HepG2 (cell line): ENCODE measurements around the gene XPO5. TPM values are rescaled to one million over a fixed set of nuclear protein-coding genes. Genes with fewer than 3 reads are reported as not detected.

Source experiments
- ATAC-seq: fragments of 200-7000 bp; cut with Tn5 transposase; 3 replicates; pipeline ENCODE4 v1.9.1; 2020; ENCODE audit warnings: mild to moderate bottlenecking, moderate library complexity
- BruUV-seq: library from RNA; stranded (reverse); fragments of 400-500 nt; replicated peaks from 2 replicates; lab custom pipeline; 2021; lab: Mats Ljungman, UMichigan
- CTCF ChIA-PET: fragments of 300-600 bp; formaldehyde crosslinking; extraction: SDS; loops from one replicate; lab custom pipeline; 2021; ENCODE audit warnings: low total read pairs, inconsistent platforms, low intra/inter-chr PET ratio; lab: Yijun Ruan, JAX
- POLR2A ChIA-PET: fragments of 350-600 bp; sonication (Branson Sonifier 250); formaldehyde crosslinking; loops from one replicate; lab custom pipeline; 2020; ENCODE audit warnings: antibody characterized with exemption, inconsistent platforms; lab: Yijun Ruan, JAX
- DNase-seq: peaks from one replicate; pipeline ENCODE4 v3.0.0-alpha.2; 2015; ENCODE audit warnings: low spot score
- FAIRE-seq: peaks from 3 replicates; lab custom pipeline; 2011; peaks lifted over from hg19 to GRCh38; lab: Jason Lieb, UNC
- H2AFZ ChIP-seq: one replicate; pipeline ENCODE4 v1.6.1; 2011; ENCODE audit warnings: low read length, inconsistent platforms
- H3K27ac ChIP-seq: fragments of 300-600 bp; 3 replicates; pipeline ENCODE4 v1.8.0; 2011; ENCODE audit warnings: mixed run types, mild to moderate bottlenecking, mixed read lengths, low read length, inconsistent platforms; ENCODE audit not compliant: insufficient read depth; ENCODE audit errors: extremely low read length
- H3K27me3 ChIP-seq, 2 experiments: fragments of 200-600 bp in 1 of 2; 2 replicates in 1 of 2; 3 replicates in 1 of 2; pipeline versions ENCODE4 v1.6.0 to v1.8.0; 2011; ENCODE audit warnings: low read length in 2 of 2, mild to moderate bottlenecking in 2 of 2, moderate library complexity in 2 of 2, inconsistent platforms in 1 of 2; ENCODE audit not compliant: insufficient read depth in 2 of 2, control insufficient read depth in 1 of 2
- H3K36me3 ChIP-seq, 2 experiments: fragments of 200-600 bp in 1 of 2; replicated peaks in 1 of 2; 2 replicates in 1 of 2; 3 replicates in 1 of 2; pipeline versions ENCODE4 v1.5.1 to v1.8.0; 2011; ENCODE audit warnings: low read length in 2 of 2, inconsistent platforms in 1 of 2; ENCODE audit not compliant: insufficient read depth in 2 of 2, control insufficient read depth in 1 of 2
- H3K4me1 ChIP-seq: 2 replicates; pipeline ENCODE4 v1.5.1; 2012; ENCODE audit warnings: low read length, inconsistent platforms; ENCODE audit not compliant: insufficient read depth
- H3K4me2 ChIP-seq: 2 replicates; pipeline ENCODE4 v1.6.0; 2011; ENCODE audit warnings: low read depth, low read length, inconsistent platforms
- H3K4me3 ChIP-seq, 3 experiments: fragments of 200-600 bp in 1 of 3; sonication (generic), shearing (Covaris generic) in 1 of 3; replicated peaks in 1 of 3; 2 replicates each; pipeline ENCODE4 v1.5.1; 2011 to 2016; ENCODE audit warnings: low read length in 3 of 3, inconsistent platforms in 2 of 3, low read depth in 2 of 3, mild to moderate bottlenecking in 2 of 3, control low read depth in 1 of 3, mixed read lengths in 1 of 3; ENCODE audit not compliant: insufficient read depth in 1 of 3
- H3K79me2 ChIP-seq: one replicate; pipeline ENCODE4 v1.6.1; 2011; ENCODE audit warnings: low read length, inconsistent platforms; ENCODE audit not compliant: insufficient read depth
- H3K9ac ChIP-seq: 2 replicates; pipeline ENCODE4 v1.6.0; 2011; ENCODE audit warnings: mild to moderate bottlenecking, low read depth, low read length, inconsistent platforms; ENCODE audit not compliant: insufficient read depth
- H3K9me3 ChIP-seq: 2 replicates; pipeline ENCODE4 v1.5.1; 2012; ENCODE audit warnings: mild to moderate bottlenecking, low read length
- H4K20me1 ChIP-seq: 2 replicates; pipeline ENCODE4 v1.6.0; 2011; ENCODE audit warnings: inconsistent platforms, mild to moderate bottlenecking, low read length, moderate library complexity; ENCODE audit not compliant: insufficient read depth
- BHLHE40 ChIP-seq: IDR thresholded peaks from 2 replicates; pipeline ENCODE4 v1.6.1; 2011; ENCODE audit warnings: low read length, improper control_type of control experiment
- EZH2 ChIP-seq: conservative IDR thresholded peaks from 2 replicates; pipeline ENCODE4 v1.6.1; 2012; ENCODE audit warnings: mild to moderate bottlenecking, low read depth, low read length, moderate library complexity
- POLR2G ChIP-seq: fragments of 200-400 bp; formaldehyde crosslinking; IDR thresholded peaks from 2 replicates; pipeline ENCODE4 v1.6.1; 2018; ENCODE audit warnings: mild to moderate bottlenecking, low read depth, low read length, moderate library complexity
- RBFOX2 ChIP-seq: fragments of 200-400 bp; formaldehyde crosslinking; IDR thresholded peaks from 2 replicates; pipeline ENCODE4 v1.6.1; 2017; ENCODE audit warnings: low read depth, mild to moderate bottlenecking, low read length
- SCMH1 ChIP-seq: sonication (generic); formaldehyde crosslinking; IDR thresholded peaks from 2 replicates; pipeline ENCODE4 v1.9.0; 2021; ENCODE audit warnings: missing genetic modification reagents, mild to moderate bottlenecking, borderline replicate concordance
- SUZ12 ChIP-seq: fragments of 150-350 bp; IDR thresholded peaks from 2 replicates; pipeline ENCODE4 v1.6.1; 2014; ENCODE audit warnings: low read depth, low read length
- ZBTB42 ChIP-seq: sonication (generic); formaldehyde crosslinking; IDR thresholded peaks from 2 replicates; pipeline ENCODE4 v1.5.0; 2020; ENCODE audit warnings: mild to moderate bottlenecking, missing genetic modification reagents
- WGBS: methylation state at CpG from one replicate; pipeline ENCODE4 v1.1.6; 2017; ENCODE audit warnings: low lambda C conversion rate; 5-methylcytosine and 5-hydroxymethylcytosine counted together
- in situ Hi-C: cut with HindIII; loops from 2 replicates; pipeline ENCODE4 v1.10.0; 2017; ENCODE audit warnings: low pct_unique_long_range_greater_than_20kb; ENCODE audit not compliant: extremely low pct_ligation_motif_present
- intact Hi-C: fragments of 100-400 bp; cut with micrococcal nuclease; formaldehyde crosslinking; loops from one replicate; pipeline ENCODE4 v1.10.0; 2022; ENCODE audit not compliant: unreplicated experiment
- polyA plus RNA-seq, 8 experiments: library from polyadenylated mRNA; depleted of rRNA in 3 of 8; stranded (reverse) in 7 of 8; unstranded in 1 of 8; fragments of >200 nt; fragmentation: Illumina TruSeq in 4 of 8; extraction: Trizol in 4 of 8; gene quantifications; 2 replicates each; pipeline versions ENCODE4 v1.2.1 to v1.2.3, GENCODE V29; 2011 to 2016; ENCODE audit warnings: low read depth in 4 of 8, missing spikeins in 1 of 8, mixed read lengths in 1 of 8; ENCODE audit not compliant: insufficient read depth in 1 of 8
- total RNA-seq, 5 experiments: library from RNA; depleted of rRNA; stranded (reverse); fragments of >200 nt; fragmentation: Illumina TruSeq; extraction: Trizol; gene quantifications; 2 replicates each; pipeline ENCODE4 v1.2.3, GENCODE V29; 2016; ENCODE audit warnings: low read depth in 1 of 5
- TF ChIP-seq, protein P1 (sequence below): sonication (generic); formaldehyde crosslinking; IDR thresholded peaks from 2 replicates; pipeline ENCODE4 v1.8.1; 2023; ENCODE audit warnings: missing genetic modification reagents, inconsistent platforms, borderline replicate concordance

The XPO5 gene
- total and polyA plus RNA-seq, 2 of the 13 experiments (the other 11 are each of a cell fraction or from before 2014, with no cell fraction given): 52.2 to 68.0 TPM

DNA sequence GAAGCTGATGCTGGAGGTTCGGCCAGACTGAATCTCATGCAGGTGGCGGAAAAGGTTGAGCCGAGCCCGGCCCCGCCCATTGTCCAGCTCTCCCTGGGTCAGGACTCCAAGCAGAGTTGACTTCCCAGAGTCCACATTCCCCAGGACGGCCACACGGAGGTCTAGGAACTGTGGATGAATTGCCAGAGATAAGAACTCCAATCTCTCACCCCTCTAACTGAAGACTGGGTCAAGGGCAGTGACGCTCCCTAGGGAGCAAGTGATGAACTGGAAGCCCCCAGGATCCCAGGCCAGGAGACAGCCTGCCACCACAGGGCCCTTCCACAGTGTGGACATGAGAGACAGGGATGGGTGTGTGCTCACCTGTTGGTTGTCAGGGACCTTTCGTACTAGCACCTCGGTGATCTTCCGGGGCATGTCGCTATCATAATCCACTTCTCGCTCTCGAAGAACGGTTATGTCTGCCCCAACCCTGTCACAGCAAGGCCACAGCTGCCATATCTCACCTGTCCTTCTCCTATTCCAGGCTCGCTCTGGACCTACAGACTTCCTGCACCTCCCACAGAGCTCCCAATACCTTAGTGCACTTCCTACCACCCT lies 49.7 kb upstream of the XPO5 start:
- H3K9ac ChIP-seq: no peak overlapping the region
- H3K4me1 ChIP-seq: peaks cover 29% of the 10 kb centered on the region
- ATAC-seq: no peak
- no peak overlapping the region for H3K4me3 ChIP-seq
- no peaks in the 10 kb centered on the region for H4K20me1 ChIP-seq
- H2AFZ ChIP-seq: no peak overlapping the region
- no peaks in the 10 kb centered on the region; a peak in 1 of 5 replicates for H3K27me3 ChIP-seq
- TF ChIP-seq POLR2G (peak; percentile 28; the same call in 1 of the 2 replicates), SCMH1 (no peak), BHLHE40 (no peak)
- FAIRE-seq: no peak
- peaks cover 44 to 57% of the 10 kb centered on the region in 2 experiments for H3K36me3 ChIP-seq
- peaks cover 17% of the 10 kb centered on the region for H3K79me2 ChIP-seq
- intact Hi-C loops (loop anchor here (5.0 kb wide), 1 partner anchor 453 kb away; the partner anchor contains the start of gene SRF), in situ Hi-C loops (no loop called here)
- ChIA-PET CTCF (no interaction called here), POLR2A (interaction anchor here (0.5 to 2.7 kb wide), 5 partner anchors 8 to 302 kb away, joined by 3 to 32 read pairs (median 10); partner anchors contain the start of gene MAD2L1BP)
- no peak for DNase-seq
- no TSS peak for BruUV-seq
- no peak overlapping the region for H3K27ac ChIP-seq
- H3K9me3 ChIP-seq: no peaks in the 10 kb centered on the region
- 96% methylated on average over 16 of the region's 16 CpGs for WGBS
- H3K4me2 ChIP-seq: no peak overlapping the region

DNA sequence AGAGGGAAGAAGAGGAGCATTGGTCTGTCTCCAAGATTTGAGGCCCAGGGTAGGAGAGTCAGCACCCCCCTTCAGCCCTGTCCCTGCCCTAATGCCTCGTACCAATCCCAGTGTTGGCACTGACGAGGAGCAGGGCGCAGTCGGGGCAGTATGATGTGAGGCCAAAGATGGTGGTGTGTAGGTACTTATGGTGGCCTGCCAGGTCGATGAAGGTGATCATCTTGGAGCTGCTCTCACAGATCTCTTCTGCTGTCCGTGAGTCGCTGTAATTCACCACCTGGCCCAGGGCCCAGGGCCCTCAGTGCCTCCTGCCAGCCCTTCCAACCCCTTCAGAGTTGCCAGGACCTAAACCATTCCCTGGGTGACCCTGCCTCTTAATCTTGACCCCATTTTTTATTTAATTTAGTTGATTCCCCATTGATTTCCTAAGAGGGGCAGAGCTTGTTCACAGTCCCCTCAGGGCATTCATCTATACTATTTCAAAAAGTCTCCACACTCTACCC lies 49.0 kb upstream of the XPO5 start:
- peaks cover 44 to 61% of the 10 kb centered on the region in 2 experiments for H3K36me3 ChIP-seq
- H3K4me1 ChIP-seq: peaks cover 24% of the 10 kb centered on the region
- H3K4me2 ChIP-seq: no peak overlapping the region
- no peaks in the 10 kb centered on the region for H4K20me1 ChIP-seq
- BruUV-seq: no TSS peak
- ATAC-seq (no peak), DNase-seq (no peak), FAIRE-seq (no peak)
- no peak overlapping the region for H3K4me3 ChIP-seq
- no peak overlapping the region for H3K27ac ChIP-seq
- WGBS: 95% methylated on average over 7 of the region's 7 CpGs
- H3K9ac ChIP-seq: no peak overlapping the region
- intact Hi-C loops: loop anchor here (5.0 kb wide), 1 partner anchor 453 kb away; the partner anchor contains the start of gene SRF
- in situ Hi-C loops: no loop called here
- peaks cover 17% of the 10 kb centered on the region for H3K79me2 ChIP-seq
- H3K27me3 ChIP-seq: no peaks in the 10 kb centered on the region; a peak in 1 of 5 replicates
- H3K9me3 ChIP-seq: no peaks in the 10 kb centered on the region
- no peak overlapping the region for H2AFZ ChIP-seq
- CTCF ChIA-PET: no interaction called here
- TF ChIP-seq, protein P1, sequence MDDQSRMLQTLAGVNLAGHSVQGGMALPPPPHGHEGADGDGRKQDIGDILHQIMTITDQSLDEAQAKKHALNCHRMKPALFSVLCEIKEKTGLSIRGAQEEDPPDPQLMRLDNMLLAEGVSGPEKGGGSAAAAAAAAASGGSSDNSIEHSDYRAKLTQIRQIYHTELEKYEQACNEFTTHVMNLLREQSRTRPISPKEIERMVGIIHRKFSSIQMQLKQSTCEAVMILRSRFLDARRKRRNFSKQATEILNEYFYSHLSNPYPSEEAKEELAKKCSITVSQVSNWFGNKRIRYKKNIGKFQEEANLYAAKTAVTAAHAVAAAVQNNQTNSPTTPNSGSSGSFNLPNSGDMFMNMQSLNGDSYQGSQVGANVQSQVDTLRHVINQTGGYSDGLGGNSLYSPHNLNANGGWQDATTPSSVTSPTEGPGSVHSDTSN (CRISPR knock-in tag): no peak
- TF ChIP-seq ZBTB42 (CRISPR knock-in tag): no peak
- no peak for TF ChIP-seq SUZ12
- no peak for TF ChIP-seq EZH2
- peak; percentile 34; the same call in 1 of the 2 replicates for TF ChIP-seq RBFOX2
- POLR2A ChIA-PET: interaction anchor here (0.8 to 2.7 kb wide), 2 partner anchors 11 to 94 kb away, joined by 3 to 10 read pairs; no protein-coding TSS in a partner anchor
